Esophagus squamous epithelium (tissue), 5 donors: ENCODE measurements around the gene LRIT2. TPM values are rescaled to one million over a fixed set of nuclear protein-coding genes. Genes with fewer than 3 reads are reported as not detected.

ENCODE experiments used
- DNase-seq: peaks from one replicate; lab custom pipeline; 2025; lab: John Stamatoyannopoulos, UW
- H3K27ac ChIP-seq, 4 donors: fragments of 200-600 bp; sonication (generic); one replicate each; pipeline ENCODE4 v1.5.1; 2016 to 2019; ENCODE audit warnings: mild to moderate bottlenecking in 1 of 4
- H3K27me3 ChIP-seq, 4 donors: fragments of 200-600 bp; sonication (generic); 1 replicate in 3 of 4; 2 replicates in 1 of 4; pipeline versions ENCODE4 v1.5.1 to v1.6.0; 2017 to 2021; ENCODE audit warnings: antibody characterized with exemption in 1 of 4
- H3K36me3 ChIP-seq, 3 donors: fragments of 200-600 bp; sonication (generic); one replicate each; pipeline ENCODE4 v1.5.1; 2016 to 2019
- H3K4me1 ChIP-seq, 3 donors: fragments of 200-600 bp; sonication (generic); one replicate each; pipeline ENCODE4 v1.5.1; 2017 to 2019
- H3K4me3 ChIP-seq, 4 donors: fragments of 200-600 bp; sonication (generic); 1 replicate in 3 of 4; 2 replicates in 1 of 4; pipeline ENCODE4 v1.5.1; 2016 to 2019; ENCODE audit warnings: mild to moderate bottlenecking in 2 of 4, moderate library complexity in 1 of 4
- H3K9me3 ChIP-seq, 3 donors: fragments of 200-600 bp; sonication (generic); one replicate each; pipeline ENCODE4 v1.5.1; 2016 to 2019
- CTCF ChIP-seq, 6 experiments: fragments of 450-650 bp in 4 of 6; fragments of 200-600 bp in 2 of 6; sonication (generic) in 2 of 6; IDR thresholded peaks; one replicate each; pipeline ENCODE4 v1.5.1; 2016 to 2019; ENCODE audit warnings: antibody characterized with exemption in 6 of 6, mild to moderate bottlenecking in 4 of 6, moderate library complexity in 4 of 6
- POLR2A ChIP-seq, 4 donors: fragments of 450-650 bp; IDR thresholded peaks; one replicate each; pipeline ENCODE4 v1.6.1; 2017; ENCODE audit warnings: antibody characterized with exemption in 4 of 4, mild to moderate bottlenecking in 4 of 4, moderate library complexity in 3 of 4
- WGBS, 2 donors: methylation state at CpG; one replicate each; pipeline ENCODE4 v1.1.5; 2018; 5-methylcytosine and 5-hydroxymethylcytosine counted together
- intact Hi-C: fragments of 100-400 bp; cut with DNase I; formaldehyde crosslinking; loops from one replicate; pipeline ENCODE4 v1.15.0; 2022
- total RNA-seq, 4 donors: library from RNA; depleted of rRNA; stranded (reverse); fragments of >200 nt; gene quantifications; one replicate each; pipeline ENCODE4 v1.1.0, GENCODE V29; 2016
- donor health status: DM: yes; HTN: yes; CAD: no.

Gene LRIT2
- total RNA-seq, 4 donors from 2014 or later = not detected

- intact Hi-C loops = no loop called here
- Histone ChIP-seq H3K27ac (no peak overlapping the region), H3K27me3 (peaks cover 0 to 32% (median 0%) of the 10 kb centered on the region in 4 donors), H3K4me1 (peaks cover 0 to 6% (median 0%) of the 10 kb centered on the region in 3 donors), H3K4me3 (no peak overlapping the region), H3K9me3 (peaks cover 0 to 4% (median 0%) of the 10 kb centered on the region in 3 donors), H3K36me3 (no peaks in the 10 kb centered on the region)
- DNase-seq = no peak
- 63 to 67% methylated on average over 10 of the region's 10 CpGs for WGBS, 2 donors
- TF ChIP-seq CTCF (IDR thresholded peaks at IDR 0.05) = no peak
- no peak for TF ChIP-seq POLR2A (IDR thresholded peaks at IDR 0.05)
Observed at GRCh38 chr10:84254552-84255478, 29.5 kb upstream of the LRIT2 start.

- no peak for DNase-seq
Observed at GRCh38 chr10:84248794-84249193, 23.4 kb upstream of the LRIT2 start.

GRCh38 chr10:84247496-84247895 is 22.2 kb upstream of the LRIT2 start:
- peaks cover 0 to 4% (median 0%) of the 10 kb centered on the region in 3 donors for H3K9me3 ChIP-seq
- no peak overlapping the region for H3K4me3 ChIP-seq
- intact Hi-C loops = no loop called here
- H3K27me3 ChIP-seq = peaks cover 0 to 4% (median 0%) of the 10 kb centered on the region in 4 donors
- no peaks in the 10 kb centered on the region for H3K36me3 ChIP-seq
- 69 to 89% methylated on average over 4 to 6 of the region's 6 CpGs for WGBS, 2 donors
- H3K4me1 ChIP-seq = no peaks in the 10 kb centered on the region
- H3K27ac ChIP-seq = no peak overlapping the region
- TF ChIP-seq POLR2A (IDR thresholded peaks at IDR 0.05) (no peak), CTCF (IDR thresholded peaks at IDR 0.05) (no peak)
- DNase-seq = no peak

More at GRCh38 chr10:84248794-84249193, 23.4 kb upstream of the LRIT2 start:
- Histone ChIP-seq H3K27me3 (peaks cover 0 to 8% (median 0%) of the 10 kb centered on the region in 4 donors), H3K36me3 (no peaks in the 10 kb centered on the region), H3K9me3 (peaks cover 0 to 4% (median 0%) of the 10 kb centered on the region in 3 donors), H3K27ac (no peak overlapping the region), H3K4me3 (no peak overlapping the region), H3K4me1 (no peaks in the 10 kb centered on the region)
- intact Hi-C loops = no loop called here
- TF ChIP-seq POLR2A (IDR thresholded peaks at IDR 0.05) (no peak), CTCF (IDR thresholded peaks at IDR 0.05) (no peak)
- 56 to 76% methylated on average over 2 to 9 of the region's 12 CpGs for WGBS, 2 donors

- H3K9me3 ChIP-seq = no peaks in the 10 kb centered on the region
- H3K4me3 ChIP-seq = no peak within 1 kb of the TSS
- H3K4me1 ChIP-seq = no peaks in the 10 kb centered on the region
- WGBS, 2 donors = 34 to 37% methylated on average over 6 to 7 of the region's 9 CpGs
- DNase-seq = no peak
- intact Hi-C loops = no loop called here
- no peak for TF ChIP-seq CTCF (IDR thresholded peaks at IDR 0.05)
- H3K27ac ChIP-seq = peak within 1 kb of the TSS in 2 of 4 donors; percentile 20 to 25
- no peaks in the 10 kb centered on the region for H3K36me3 ChIP-seq
- H3K27me3 ChIP-seq = peaks cover 0 to 7% (median 0%) of the 10 kb centered on the region in 4 donors
Observed at GRCh38 chr10:84244651-84245270, 19.4 kb upstream of the LRIT2 start, which contains the start of gene RGR. Gene RGR, plus strand, starts transcription at chr10:84245053. Its CDS starts 38 bp downstream, at chr10:84245091.

GRCh38 chr10:84243759-84244158 is 18.4 kb upstream of the LRIT2 start:
- intact Hi-C loops = no loop called here
- TF ChIP-seq POLR2A (IDR thresholded peaks at IDR 0.05) (no peak), CTCF (IDR thresholded peaks at IDR 0.05) (no peak)

More at GRCh38 chr10:84243759-84244158, 18.4 kb upstream of the LRIT2 start:
- WGBS, 2 donors = 83% methylated on average over 3 of the region's 3 CpGs
- DNase-seq = no peak
- Histone ChIP-seq H3K4me1 (no peaks in the 10 kb centered on the region), H3K27ac (no peak overlapping the region), H3K36me3 (no peaks in the 10 kb centered on the region), H3K4me3 (no peak overlapping the region), H3K9me3 (no peaks in the 10 kb centered on the region), H3K27me3 (peaks cover 0 to 15% (median 0%) of the 10 kb centered on the region in 4 donors)
